Stimulated activated CD4-positive, alpha-beta T cell treated with anti-CD3 and anti-CD28 coated beads, TNF-alpha, amount 100 ng/mL, for 1 hour (primary cell): ENCODE results near the gene LRCH1.

ENCODE experiments used
- DNase-seq, 3 donors: peaks; one replicate each; pipeline ENCODE4 v3.0.0-alpha.2; 2020; ENCODE audit warnings: low read depth in 3 of 3, low spot score in 1 of 3

Gene LRCH1

GRCh38 chr13:46613409-46614049, 60.6 kb downstream of the LRCH1 start:
- DNase-seq, result no peak

- no peak for DNase-seq
These were observed 61.6 kb downstream of the LRCH1 start for GRCh38 chr13:46614582-46614981.

DNA sequence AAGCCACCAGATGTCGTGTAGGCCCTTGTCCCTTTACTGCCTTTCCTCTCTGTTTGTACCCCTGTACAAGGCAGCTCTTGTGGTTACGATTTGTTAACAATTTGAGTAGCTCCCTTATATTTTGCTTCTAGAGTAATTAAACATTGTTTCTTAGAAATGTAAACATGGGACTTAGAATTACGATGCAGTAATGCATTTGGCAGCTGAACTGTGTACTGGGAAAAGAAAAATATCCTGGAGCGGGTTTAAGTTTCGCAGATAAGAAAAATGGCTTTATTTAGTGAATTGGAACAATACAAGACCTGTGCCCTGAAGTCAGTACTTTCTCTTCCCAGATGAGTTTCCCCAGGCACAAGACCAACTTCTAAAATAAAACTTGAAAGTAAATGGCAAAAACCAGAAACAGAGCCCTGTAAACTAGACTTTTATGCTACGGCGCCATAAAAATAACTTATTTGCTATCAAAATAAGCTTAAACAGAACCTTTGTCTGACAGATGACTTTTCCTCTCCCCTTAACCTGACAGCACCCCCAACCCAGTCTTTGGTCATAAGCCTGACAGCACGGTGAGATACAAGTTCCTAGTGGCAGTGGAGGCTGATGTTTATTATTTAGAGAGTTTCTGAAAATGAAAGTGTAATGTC, 63.0 kb downstream of the LRCH1 start:
- no peak for DNase-seq

GRCh38 chr13:46617229-46617721, 64.3 kb downstream of the LRCH1 start:
- no peak for DNase-seq

- no peak for DNase-seq
These were observed 64.9 kb downstream of the LRCH1 start for GRCh38 chr13:46617885-46618284.

- no peak for DNase-seq
These were observed 65.8 kb downstream of the LRCH1 start for GRCh38 chr13:46618694-46619254.

DNA sequence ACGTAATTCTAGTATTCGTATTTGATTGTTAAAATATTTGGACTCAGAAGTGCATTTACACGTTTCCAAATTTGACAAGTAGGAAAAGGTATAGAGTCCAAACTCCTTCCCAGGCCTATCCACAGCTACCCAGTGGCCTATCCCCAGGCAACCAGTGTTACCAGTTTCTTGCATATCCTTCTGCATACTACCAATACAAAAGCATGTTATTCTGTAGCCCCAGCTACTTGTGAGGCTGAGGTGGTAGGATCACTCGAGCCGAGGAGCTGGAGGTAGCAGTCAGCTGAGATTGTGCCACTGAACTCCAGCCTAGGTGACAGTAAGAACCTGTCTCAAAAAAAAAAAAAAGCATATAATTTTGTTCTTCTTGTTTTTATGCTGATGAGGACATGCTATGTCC, 67.1 kb downstream of the LRCH1 start:
- no peak for DNase-seq

DNA sequence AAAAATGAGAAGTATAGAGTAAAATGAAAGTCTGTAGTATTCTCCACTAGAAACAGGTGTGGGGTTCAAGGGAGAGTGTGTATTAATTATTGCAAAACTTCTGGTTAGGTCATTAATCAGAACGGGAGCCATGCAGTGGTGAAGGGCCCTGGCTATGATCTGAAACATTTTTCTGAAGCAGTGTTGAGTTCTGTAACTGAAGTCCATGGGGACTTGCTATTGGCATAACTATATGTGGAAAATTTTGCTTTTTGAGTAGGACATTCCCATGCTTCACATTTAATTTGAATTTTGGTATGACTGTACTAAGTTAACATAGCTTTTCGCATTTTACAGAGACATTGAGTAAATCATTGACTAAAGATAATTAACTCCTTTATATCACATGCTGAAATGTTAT, 67.5 kb downstream of the LRCH1 start:
- DNase-seq, result no peak

DNA sequence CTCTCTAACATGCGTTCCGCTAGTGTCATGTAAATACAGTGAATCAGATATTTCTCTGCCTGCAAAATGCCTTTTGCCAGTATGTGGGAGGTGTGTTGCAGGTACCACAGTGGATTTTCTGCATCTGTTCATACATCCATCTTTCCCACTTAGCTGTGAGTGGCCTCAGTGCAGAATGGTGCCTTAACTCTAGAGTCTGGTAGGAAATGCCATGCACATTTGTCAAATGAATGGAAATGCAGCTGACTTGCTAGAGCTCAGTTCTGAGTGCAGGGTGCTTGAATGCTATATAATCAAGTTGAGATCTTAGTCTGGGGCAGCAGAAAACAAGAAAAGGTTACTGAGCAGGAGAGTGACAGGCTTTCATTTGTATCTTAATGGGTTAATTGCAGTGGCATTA, 68.2 kb downstream of the LRCH1 start:
- no peak for DNase-seq

DNA sequence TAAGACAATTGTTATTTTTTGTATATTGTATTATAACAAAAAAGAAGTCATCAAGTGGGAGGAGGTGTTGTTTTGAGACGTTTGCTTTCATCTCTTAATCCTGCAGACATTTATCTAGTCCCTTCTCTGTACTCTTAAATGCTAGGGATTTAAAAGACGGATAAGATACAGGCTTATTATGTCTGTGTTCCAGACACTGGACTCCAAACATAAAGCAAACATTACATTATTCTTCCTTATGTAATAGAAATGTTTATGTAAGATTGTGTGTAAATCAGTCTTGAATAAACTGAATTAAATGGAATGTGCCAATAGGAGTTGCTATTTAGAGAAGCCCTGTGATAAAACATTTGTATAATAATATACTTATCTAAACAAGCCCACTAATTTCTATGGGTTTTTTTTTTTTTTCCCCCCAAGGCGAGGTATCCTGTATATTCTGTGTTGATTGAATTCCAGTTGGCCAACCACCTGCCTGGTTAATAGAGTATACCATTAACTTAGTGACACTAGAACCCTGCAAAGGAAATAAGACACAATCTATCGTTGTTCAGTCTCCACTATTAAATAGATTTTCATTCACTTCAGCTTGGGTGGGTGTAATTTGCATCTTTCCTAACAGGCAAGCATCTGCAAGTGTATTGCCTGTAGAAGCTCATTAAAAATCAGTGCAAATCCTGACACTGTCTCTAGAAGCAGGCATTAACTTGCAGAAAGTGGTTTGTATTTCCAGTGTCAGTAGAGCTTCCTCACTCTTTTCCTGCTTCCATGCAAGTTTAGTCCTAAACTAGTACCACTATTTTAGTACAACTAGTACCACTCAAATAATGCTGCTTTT, 69.0 kb downstream of the LRCH1 start:
- DNase-seq, result no peak

- no peak for DNase-seq
These were observed 69.8 kb downstream of the LRCH1 start for GRCh38 chr13:46622630-46623256.

GRCh38 chr13:46624353-46624752, 71.4 kb downstream of the LRCH1 start:
- no peak for DNase-seq

DNA sequence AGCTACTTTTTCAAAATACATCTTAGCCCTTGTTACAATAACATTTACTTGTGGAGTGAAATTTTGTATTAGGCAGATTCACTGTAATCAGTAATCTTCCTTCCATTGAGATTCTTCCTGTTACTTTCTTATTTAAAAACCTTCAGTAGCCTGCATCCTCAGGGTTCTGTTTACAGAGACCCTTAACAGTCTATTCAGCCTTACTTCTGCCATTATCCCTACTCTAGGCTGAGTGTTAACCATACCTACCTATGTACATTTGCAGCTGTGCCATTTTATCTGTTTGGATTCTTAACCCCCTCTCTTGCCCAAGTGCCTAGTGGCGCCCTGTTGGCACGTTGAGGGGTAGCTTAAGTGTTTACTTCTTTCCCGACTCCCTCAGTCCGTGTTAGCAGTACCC, 71.9 kb downstream of the LRCH1 start:
- DNase-seq, result no peak

DNA sequence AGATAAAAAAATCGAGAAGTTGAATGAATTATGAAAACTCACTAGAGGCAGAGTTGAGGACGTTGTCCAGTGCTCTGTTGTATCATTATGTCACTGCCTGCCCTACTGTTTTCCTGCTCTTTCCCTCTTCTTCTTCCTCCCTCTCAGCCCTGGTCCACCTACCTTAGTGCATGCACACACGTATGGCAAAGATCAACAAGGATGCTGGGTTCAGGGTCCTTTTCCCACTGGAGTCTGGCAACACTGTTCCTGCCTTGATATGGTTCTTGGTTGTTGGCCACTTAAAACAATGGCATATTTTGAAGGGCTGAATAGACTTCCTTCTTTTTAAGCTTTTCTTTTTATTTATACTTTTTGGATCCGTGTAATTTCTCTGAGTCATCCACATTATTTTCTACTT, 74.5 kb downstream of the LRCH1 start:
- no peak for DNase-seq

DNA sequence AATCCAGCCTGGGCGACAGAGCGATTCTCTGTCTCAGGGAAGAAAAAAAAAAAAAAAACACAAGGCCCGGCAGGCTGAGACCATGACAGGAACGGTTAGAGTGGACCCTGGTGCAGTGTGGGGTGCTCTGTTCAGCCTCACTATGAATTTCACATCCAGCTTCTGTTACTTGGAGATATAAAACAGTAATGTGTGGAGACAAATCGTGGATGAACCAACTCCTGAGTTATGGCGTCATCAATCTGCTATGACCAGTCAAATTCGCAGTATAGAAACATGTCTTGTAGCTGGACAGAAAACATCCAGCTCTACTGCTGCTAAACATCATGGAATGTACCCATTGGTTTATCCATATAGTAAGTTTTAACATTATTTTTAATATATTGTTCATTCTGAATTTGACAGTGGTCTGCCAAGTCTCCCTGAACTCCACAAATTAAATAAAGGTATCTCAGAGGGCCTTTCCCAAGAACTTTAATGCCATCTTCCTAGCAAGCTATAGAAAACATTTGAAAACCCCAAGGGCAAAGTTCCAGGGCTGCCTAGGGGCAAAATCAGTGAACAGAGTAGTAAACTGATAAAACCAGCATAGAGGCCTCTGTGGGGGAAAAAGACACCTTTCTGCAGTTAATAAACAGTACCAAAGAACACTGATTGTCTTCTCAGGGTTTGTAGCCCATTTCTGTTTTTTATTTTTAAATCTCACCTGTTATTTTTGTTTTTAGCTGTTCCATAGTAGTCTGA, 75.8 kb downstream of the LRCH1 start:
- no peak for DNase-seq

- no peak for DNase-seq
These were observed 76.9 kb downstream of the LRCH1 start for GRCh38 chr13:46629811-46630413.

- DNase-seq, result no peak
These were observed 77.6 kb downstream of the LRCH1 start for GRCh38 chr13:46630431-46631178.

GRCh38 chr13:46631179-46631542, 78.2 kb downstream of the LRCH1 start:
- no peak for DNase-seq

DNA sequence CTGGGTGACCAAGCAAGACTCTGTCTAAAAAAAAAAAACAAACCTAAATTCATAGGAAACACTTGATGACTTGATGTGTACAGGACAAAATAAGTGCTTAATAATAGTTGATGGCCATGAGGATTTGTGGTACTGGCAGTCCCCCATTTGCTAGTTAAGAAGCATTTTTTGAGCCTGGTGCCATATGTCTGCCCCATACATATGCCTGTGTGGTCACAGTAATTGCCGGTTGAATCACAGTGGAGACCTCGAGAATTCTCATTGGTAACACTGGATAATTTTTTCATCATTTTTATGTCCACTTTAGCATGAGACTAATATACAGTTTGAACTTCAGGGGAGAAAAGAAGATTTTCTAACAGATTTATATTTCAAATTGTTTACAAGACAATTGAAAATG, 79.2 kb downstream of the LRCH1 start:
- no peak for DNase-seq

DNA sequence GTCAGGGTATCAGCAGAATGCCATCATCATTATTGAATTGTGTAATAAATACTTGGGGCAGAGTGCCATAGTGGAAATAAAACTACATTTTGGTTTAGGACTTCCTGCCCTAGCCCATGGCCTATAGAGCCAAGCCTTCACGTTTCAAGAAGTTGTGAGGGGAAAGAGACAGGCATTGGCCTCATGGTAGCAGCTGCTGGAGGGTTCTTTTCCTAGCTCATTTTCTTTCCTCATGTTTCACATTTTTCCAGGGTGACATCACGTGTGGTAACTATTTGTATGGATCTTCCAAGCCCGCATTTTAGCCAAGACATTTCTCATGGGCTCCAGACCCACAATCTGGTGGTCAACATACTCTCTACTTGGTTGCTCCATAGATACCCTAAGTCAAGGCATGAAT, 80.4 kb downstream of the LRCH1 start:
- no peak for DNase-seq
